GM18867 (cell line): ENCODE results near the gene FBXO31.
"Not testable (repeated sequence)": the region's sequence is repeated elsewhere in the genome, so short reads cannot be mapped to it uniquely, and the experiment has no call there.

ENCODE experiments used
- ATAC-seq: cut with Tn5 transposase; IDR thresholded peaks from one replicate; pipeline ENCODE4 v1.9.1; 2021; ENCODE audit warnings: mild to moderate bottlenecking, moderate library complexity; ENCODE audit not compliant: unreplicated experiment

The FBXO31 gene

DNA sequence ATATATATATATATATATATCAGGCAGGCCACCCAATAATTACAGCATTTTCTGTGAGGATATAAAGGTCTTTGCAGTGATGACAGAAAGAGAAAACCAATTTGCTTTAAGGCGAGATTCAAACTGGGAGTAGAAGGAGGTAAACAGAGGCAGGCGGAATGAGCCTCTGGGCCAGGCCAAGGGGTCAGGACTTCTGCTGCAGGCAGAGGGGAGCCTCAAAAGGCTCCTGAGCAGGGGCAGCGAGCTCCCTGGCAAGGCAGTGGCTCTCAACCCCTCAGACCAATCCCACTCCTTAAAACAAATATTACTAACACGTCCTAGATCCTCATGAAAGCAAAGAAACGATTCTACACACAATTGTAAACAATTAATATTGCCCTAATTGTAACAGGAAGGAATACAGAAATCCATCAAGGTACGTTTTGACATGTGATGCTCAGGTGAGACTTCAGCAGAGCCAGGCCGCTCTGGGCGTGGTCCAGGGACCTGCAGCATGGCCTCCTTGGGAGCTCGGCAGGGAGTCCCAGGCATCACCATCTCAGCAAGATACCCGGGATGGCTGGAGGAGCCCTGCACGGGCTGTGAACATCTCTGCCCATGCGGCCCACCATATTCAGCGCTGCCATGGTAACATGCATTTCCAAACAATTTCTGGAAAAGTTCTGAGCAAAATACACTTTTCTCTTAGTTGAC lies 18.4 kb downstream of the FBXO31 start:
- no peak for ATAC-seq

DNA sequence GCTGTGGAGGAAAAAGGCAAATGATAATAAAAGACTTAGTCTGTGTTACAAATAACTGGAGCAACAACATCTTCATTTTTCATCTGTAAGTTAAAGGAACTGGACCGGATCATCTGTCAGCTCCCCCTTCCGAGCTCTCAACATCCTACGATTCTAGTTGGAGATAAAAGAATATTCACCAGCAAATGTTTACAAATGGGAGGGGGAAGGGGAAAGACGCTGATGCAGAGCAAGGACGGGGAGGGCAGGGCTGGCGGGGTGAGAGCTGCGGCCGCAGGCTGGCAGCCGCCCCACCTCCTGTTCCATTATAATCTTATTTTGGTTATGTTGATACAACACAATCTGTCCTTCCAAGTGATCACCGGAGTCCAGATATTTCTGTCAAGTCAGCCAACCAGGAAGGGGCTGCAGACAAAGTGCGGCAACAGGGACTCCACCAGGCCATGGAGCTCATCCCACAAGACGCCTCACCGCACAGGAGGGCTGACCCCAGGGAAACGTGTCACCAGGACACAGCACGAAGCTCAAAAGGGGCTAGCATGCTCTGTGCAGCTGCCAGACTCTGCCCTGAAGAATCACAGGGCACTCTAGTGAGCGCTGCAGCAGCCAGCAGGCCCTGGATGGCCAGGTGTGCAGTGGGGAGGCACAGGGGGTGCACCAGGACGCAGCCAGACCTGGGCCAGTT lies 19.7 kb downstream of the FBXO31 start:
- no peak for ATAC-seq

DNA sequence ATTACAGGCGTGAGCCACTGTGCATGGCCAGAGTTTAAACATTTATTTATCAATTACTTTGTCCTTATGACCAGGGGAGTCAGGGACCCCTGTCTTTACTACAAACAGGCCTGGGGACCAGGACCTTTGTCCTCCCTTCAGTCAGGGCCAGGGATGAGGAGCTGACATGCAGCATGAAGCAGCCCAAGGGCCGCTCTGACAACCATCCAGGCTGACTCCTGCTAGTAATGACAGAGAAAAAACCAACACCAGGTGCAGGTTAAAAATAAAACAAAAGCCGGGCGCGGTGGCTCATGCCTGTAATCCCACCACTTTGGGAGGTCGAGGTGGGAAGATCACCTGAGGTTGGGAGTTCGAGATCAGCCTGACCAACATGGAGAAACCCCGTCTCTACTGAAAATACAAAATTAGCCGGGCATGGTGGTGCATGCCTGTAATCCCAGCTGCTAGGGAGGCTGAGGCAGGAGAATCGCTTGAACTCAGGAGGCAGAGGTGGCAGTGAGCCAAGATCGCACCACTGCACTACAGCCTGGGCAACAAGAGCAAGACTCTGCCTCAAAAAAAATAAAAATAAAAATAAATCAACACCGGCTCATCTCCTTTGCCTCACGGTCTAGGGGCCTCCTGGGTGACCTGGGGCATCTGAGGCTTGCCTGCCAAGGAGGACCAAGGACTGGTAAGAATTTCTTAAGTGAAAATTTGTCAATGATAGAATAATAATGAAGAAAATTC lies 20.6 kb downstream of the FBXO31 start:
- not testable (repeated sequence) for ATAC-seq

DNA sequence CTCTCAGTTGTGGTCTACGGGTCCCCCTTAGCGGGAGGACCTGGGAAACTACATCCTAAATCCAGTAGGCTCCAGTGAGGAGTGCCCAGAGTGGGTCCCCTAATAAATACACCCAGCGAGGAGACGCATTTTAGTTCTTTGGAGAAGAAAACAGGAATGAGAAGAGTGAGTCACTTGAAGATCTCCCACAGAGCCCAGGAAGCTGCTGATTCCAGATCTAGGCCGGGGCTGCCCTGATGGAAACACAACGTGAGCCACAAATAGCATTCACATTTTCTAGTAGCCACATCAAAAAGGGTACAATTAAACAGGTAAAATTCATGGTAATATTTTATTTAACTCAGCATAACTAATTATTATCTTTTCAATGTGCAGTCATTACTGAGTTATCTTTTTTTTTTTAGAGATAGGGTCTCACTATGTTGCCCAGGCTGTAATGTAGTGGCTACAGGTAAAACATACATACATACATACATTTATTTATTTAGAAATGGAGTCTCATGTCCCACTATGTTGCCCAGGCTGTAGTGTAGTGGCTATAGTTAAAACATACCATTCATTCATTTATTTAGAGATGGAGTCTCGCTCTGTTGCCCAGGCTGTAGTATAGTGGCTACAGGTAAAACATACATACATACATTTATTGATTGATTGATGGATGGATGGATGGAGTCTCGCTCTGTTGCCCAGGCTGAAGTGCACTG lies 21.5 kb downstream of the FBXO31 start:
- no peak for ATAC-seq

DNA sequence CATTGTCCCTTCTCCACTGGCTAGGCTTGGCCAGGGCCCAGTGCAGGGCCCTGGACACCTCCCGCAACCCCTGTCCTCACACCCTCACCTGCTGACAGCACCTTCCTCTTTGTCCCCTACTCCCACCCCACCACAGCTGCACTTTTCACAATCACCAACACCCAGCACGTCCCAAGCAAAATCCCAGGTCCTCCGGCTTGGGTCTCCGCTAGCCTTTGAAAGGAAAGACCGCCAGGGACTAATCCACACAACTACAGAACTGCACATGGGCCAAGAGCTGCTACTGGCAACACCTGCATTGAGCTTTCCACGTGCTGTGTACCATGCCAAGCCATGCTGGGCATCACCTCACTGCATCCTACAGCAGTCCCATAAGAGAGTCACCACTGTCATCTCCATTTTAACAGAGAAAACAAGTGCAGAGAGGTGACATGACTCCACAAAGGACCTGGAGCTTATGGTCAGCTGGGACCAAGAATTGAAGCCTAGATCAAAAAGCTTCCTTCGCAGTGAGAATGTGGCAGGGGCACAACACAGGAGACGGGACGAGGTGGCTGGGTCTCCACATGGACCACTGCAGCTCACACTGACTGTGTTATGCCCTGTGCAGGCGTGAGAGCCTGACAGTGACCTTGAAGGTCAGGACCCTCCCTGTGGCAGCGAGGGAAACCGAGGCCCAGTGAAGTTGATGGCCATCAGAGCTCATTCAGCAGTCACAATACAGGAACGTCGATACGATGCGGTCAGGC lies 22.5 kb downstream of the FBXO31 start:
- ATAC-seq = no peak

DNA sequence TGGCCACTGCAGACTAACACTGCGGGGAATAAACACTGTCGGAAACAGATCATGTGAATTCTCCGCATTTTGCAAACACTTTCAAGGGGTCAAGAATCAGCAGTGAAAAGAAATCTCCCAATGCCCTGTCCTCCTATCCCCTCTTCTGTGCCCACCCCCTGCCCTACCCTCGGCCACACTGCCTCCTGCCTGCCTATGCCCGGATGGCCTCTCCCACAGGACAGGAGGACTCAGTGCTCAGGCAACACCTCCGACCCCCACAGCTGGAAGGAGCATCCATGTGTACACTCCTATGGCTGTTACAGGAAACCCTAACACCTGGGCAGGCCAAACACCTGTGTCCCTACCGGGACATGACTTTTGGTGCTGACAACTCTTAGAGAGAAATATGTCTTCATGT lies 24.5 kb downstream of the FBXO31 start:
- no peak for ATAC-seq

DNA sequence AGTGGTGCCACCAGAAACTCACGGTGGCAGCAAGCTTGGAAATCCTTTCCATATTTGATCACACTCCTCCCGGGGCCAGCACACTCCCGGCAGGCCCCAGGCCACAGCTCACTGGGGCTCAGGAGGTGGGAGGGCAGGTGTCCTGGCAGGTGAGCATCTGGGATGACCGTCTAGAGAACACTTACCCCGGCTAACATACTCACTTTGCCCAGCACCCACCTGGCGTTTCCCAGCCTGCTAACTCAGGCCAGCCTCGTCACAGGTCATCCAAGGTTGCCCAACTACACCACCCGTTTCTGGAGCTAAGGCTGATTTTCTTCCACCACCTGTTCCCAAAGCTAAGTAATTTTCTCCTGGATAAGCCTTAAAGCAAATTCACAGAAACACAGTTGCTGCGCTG lies 24.9 kb downstream of the FBXO31 start:
- ATAC-seq = no peak

DNA sequence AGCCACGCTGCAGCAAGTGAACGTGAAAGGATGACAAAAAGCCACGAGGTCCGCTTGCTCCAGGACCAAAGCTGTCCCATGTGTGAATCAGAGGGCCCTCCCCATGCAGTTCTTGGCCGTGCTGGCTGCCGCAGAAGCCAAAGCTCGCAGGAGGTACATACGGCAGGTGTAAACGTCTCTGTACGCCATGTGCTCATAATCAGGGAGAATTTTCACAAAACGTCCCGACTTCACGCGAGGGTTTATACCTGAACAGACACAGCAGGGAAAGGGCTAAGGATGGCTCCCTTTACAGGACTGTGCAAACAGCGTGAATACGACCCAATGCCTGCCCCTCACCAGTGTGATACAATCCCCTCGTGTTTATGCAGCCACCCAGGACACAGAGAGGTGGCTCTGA lies 25.3 kb downstream of the FBXO31 start:
- ATAC-seq = no peak

DNA sequence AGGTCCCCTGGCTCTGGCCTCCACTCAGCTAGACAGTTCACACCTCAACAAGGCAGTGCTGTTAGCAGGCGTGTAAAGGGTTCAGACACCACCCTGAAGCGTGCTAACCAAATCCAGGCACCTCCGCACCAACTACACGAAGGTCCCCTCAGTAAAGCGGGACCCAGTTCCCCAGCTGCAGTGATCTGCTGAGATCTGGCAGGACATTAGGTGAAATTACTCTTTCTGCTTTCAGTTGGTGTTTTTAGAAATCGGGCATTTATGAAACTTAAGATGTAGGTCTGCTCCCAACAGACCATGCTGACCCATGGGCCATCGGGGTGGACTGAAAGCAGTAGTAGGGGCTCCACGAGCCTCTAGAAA lies 27.1 kb downstream of the FBXO31 start:
- ATAC-seq = no peak

DNA sequence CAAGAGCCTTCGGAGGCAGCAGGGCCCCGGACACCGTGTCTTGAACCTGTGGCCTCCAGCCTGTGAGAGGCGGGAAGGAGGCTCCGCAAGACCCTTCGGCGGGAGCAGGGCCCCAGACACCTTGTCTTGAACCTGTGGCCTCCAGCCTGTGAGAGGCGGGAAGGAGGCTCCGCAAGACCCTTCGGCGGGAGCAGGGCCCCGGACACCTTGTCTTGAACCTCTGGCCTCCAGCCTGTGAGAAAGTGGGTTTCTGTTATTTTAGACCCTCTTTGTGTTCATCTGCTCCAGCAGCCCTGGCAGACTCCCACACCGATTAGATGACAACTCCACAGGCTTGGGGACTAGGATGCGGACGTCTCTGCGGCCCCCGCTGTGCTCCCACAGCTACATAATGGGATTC lies 30.0 kb downstream of the FBXO31 start:
- ATAC-seq = no peak

DNA sequence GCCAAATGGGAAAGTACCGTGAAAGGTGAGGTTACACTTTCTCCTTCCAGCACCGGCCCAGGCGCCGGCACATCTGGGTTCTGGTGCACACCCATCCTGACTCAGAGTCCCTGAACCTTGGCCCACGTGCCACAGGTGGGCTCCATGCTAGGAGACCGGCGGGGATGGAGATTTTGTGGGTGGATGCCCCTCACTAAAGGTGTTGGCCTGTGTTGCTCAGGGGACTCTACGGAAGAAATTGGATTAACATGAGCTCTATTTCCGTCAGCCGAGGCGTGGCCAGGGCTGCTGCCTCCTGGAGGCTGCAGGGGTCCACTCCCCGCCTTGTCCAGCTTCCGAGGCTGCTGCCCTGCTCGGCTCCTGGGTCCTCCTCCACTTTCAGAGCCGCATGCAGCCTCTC lies 30.8 kb downstream of the FBXO31 start:
- ATAC-seq = no peak

DNA sequence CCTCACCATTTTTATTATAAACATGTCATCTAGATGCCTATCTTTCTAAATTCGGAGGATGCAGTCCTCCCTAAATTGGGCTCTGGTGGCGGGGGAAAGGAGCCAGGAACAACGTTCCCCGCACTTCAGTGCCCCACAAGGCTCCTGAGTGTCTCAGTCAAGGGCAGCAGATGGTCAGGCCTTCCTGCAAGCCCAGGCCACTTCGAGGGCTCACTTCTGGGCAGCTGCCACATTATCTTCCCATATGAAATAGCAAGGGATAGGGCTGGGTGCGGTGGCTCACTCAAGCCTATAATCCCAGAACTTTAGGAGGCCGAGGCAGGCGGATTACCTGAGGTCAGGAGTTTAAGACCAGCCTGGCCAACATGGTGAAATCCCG lies 32.3 kb downstream of the FBXO31 start:
- no peak for ATAC-seq

DNA sequence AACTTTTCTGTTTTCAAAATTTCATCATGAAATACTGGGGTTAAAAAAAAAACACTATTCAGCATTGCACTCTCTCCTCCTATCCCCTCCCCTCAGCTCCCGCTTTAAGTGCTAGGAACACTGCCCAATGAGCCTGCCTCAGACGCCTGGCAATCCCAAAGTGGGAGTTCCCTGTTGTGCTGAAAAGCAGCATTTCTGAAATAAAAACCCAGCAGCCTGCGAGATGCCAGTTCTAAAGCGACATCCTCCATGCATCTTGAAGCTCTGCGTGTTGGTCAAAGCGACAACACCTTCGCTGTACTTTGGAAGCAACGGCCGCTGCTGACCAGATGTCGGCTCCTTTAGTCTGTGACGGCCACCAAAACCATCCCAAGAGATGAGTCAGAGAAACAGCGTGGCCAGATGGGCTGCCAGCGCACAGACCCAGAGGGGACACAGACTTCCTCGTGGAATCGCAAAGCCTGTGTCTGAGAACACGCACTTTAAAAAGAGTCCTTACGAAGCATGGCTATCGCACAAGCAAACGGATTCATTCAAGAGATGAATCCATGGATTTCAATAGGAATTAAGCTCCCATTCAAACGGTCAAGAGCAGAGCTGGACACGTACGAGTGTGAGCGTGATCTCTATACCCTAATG lies 32.8 kb downstream of the FBXO31 start:
- no peak for ATAC-seq

DNA sequence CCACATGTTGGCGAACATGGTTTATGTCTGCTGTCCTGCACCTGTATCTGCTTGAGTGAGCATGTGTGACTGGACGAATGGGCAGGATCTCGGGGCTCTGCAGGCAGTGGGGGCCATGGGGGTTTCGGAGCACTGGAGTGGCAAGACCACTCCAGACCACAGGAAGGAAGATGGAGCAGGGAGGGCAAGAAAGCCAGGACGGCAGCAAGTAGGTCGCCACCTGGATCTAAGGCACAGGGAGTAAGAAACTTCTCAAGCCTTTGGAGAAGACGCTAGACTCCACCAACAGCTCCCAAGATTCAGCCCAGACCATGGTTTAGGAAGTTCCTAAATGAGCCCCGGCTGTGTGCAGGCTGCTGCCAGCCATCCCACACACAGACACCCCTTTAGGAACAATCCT lies 33.5 kb downstream of the FBXO31 start:
- no peak for ATAC-seq

DNA sequence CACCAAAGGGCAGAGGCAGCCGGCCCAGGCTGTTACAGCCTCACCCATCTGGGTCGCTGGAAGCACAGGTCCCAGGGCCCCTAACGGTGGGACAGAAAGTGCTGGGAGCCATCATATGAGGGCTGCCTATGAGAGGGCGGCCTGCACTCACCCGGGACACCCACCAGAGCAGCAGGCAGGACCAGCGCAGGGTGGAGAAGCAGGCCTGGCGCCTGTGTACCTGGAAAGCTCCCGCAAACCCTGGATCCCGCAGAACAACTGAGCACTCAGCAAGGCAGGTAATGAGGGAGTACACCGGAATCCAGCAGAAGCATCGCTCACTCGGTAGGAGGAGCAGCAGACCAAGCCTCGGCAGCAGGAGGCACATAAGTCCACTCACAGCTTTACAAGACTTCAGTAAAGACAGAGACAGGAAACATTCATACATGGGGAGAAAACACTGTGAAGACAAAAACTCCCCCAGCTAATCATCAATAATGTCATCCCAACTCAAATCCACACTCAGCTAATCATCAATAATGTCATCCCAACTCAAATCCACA lies 34.9 kb downstream of the FBXO31 start:
- ATAC-seq = no peak

DNA sequence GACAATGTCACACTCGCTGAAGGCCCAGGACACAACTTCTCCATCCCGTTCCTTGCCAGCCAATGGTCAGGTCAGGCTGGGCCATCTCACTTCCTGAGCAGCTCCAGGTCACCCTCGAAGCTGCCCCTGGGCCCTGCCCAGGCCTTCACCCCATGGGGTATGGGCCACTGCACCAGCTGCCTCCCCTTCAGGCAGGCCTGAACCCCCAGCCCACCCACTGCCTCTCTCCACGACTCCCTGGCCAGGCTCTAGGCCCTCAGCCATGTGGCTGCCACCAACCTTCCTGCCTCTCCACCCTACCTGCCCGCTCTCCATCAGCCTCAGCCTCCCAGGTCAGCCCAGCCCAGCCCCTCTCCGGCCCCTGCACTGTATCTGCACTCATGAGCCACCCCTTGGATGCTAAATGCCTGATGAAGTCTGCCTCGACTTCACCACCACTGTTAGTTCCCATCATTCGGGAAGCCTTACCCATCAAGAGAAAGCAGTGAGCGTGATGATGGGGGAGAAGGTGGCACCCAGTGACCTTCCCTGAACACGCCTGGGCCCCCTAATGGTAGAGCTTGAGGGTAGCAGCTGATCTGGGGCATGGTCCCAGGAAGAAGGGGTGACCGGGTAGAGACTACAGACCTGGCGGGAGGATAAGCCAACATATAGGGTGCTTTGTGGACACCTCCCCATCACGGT lies 35.5 kb downstream of the FBXO31 start:
- ATAC-seq = no peak

DNA sequence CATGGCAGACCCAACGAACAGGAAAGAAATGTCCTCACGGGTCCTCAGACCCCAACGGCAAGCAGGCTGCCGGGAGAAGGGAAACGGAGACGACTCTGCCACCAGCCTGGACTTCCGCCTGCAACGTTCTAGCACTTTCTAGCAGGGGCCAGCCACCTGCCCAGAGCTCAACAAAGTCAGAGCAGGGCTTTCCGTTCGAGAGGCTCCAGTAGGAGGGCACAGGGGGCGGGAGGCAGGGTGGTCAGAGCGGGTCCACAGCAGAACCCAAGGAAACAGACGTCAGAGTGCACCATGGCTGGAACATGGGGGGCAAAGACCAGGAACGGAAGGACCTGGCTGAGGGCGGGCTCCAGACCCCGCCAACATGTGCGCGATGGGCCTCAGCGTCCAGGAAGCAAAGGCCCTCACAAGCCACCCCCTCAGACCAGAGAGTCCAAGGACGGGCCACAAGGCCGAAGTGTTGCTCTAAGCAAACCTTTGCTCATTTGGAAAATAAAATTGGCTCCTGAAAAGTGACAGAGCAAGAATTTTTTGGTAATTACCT lies 37.0 kb downstream of the FBXO31 start:
- no peak for ATAC-seq

DNA sequence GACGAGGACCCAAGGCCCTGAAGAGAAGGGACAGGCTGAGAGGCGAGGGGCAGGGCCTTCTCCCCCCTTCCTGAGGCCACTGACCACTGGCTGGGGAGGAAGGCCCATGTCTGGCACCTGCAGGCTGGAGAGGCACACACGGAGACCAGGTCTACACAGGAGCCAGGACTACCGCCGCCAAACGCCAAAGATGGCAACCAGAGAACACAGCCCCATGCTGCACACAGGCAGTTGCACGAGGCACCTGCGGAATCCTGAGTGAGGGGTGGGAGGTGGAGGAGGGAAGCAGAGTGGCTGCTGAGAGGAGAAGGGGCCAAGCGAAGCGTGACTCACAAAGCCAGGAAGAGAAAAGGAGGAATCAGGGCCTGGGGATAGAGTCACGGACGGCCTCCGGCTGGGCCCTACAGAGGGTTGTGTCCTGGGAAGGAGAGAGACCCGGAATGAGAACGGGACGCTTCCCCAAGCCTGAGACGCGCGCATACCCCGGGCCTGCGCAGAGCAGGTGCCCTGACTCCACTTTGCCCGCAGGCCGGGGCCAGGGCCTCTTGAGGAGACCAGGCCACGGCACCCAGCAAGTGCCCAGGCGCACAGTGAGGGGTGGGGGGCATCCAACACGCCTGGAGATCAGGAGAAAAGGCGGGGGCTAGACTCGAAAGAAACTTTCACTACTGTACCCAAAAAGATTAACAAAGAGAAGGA lies 37.7 kb downstream of the FBXO31 start:
- no peak for ATAC-seq
